ENCODE results near the gene POLN.

DNA sequence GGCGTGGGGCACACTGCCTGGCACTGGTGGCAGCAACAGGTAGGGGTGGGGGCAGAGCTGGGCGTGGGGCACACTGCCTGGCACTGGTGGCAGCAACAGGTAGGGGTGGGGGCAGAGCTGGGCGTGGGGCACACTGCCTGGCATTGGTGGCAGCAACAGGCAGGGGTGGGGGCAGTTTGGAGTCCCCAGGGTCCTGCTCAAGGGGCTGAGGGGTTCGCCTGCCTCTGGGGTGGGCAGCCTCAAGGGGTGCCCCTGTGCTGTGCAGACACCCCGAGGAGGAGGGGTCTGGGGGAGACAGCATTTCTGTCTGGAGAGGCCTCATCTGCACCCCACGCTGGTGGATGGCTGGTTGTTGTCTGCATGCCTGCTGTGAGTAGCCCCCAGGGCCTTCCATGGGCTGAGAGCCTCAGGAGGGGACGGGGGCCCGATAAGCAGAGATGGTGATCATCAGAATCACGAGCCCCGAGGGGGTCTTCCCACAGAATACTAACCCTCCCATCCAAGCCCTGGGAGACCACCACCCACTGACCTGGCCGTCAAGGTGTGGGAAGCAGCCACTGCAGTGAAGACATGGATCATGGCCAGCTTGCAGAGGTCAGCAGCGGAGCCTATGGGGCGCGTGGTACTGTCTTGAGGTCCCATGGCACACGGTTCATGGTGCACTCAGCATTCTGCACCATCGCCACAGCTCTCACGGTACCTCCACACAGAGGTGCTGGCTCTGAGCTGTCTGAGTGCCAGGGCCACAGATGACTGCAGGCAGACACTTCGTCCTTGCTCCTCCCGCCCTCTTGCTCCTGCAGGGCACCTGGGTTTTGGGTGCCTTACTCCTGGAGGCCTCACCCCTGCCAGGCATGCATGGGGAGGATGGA, 161.3 kb downstream of the POLN start:
- TF ChIP-seq, protein P1, sequence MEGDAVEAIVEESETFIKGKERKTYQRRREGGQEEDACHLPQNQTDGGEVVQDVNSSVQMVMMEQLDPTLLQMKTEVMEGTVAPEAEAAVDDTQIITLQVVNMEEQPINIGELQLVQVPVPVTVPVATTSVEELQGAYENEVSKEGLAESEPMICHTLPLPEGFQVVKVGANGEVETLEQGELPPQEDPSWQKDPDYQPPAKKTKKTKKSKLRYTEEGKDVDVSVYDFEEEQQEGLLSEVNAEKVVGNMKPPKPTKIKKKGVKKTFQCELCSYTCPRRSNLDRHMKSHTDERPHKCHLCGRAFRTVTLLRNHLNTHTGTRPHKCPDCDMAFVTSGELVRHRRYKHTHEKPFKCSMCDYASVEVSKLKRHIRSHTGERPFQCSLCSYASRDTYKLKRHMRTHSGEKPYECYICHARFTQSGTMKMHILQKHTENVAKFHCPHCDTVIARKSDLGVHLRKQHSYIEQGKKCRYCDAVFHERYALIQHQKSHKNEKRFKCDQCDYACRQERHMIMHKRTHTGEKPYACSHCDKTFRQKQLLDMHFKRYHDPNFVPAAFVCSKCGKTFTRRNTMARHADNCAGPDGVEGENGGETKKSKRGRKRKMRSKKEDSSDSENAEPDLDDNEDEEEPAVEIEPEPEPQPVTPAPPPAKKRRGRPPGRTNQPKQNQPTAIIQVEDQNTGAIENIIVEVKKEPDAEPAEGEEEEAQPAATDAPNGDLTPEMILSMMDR (conservative IDR thresholded peaks at IDR 0.05; ENCODE audit: low read length), result no peak
- no peak for TF ChIP-seq EZH2phosphoT487 (IDR thresholded peaks at IDR 0.05; ENCODE audit: borderline replicate concordance, low read depth, low read length)

Measured in OCI-LY7 (cell line).